GM21390 (cell line): Measurements from ENCODE around the gene ANKRD33B.

Source experiments
- ATAC-seq: cut with Tn5 transposase; IDR thresholded peaks from one replicate; pipeline ENCODE4 v1.9.1; 2021; ENCODE audit not compliant: unreplicated experiment

ANKRD33B gene

GRCh38 chr5:10671041-10672008, 107.5 kb downstream of the ANKRD33B start:
- no peak for ATAC-seq

- no peak for ATAC-seq
Observed at GRCh38 chr5:10672146-10673016, 108.5 kb downstream of the ANKRD33B start.

GRCh38 chr5:10673017-10673389, 109.1 kb downstream of the ANKRD33B start:
- no peak for ATAC-seq

- no peak for ATAC-seq
Observed at GRCh38 chr5:10673407-10673806, 109.5 kb downstream of the ANKRD33B start.

- ATAC-seq: no peak
Observed at GRCh38 chr5:10674096-10674495, 110.2 kb downstream of the ANKRD33B start.

- ATAC-seq: no peak
Observed at GRCh38 chr5:10674582-10674981, 110.7 kb downstream of the ANKRD33B start.

- no peak for ATAC-seq
Observed at GRCh38 chr5:10675177-10675700, 111.4 kb downstream of the ANKRD33B start.

GRCh38 chr5:10676224-10676623, 112.4 kb downstream of the ANKRD33B start:
- no peak for ATAC-seq

- ATAC-seq: no peak
Observed at GRCh38 chr5:10676946-10677345, 113.1 kb downstream of the ANKRD33B start.

GRCh38 chr5:10677533-10677932, 113.7 kb downstream of the ANKRD33B start:
- no peak for ATAC-seq

GRCh38 chr5:10678244-10678643, 114.4 kb downstream of the ANKRD33B start:
- no peak for ATAC-seq

GRCh38 chr5:10679336-10679988, 115.6 kb downstream of the ANKRD33B start:
- no peak for ATAC-seq

GRCh38 chr5:10680876-10681481, 117.1 kb downstream of the ANKRD33B start:
- ATAC-seq: no peak

GRCh38 chr5:10681731-10682679, 118.1 kb downstream of the ANKRD33B start:
- no peak for ATAC-seq

GRCh38 chr5:10682801-10683525, 119.1 kb downstream of the ANKRD33B start:
- no peak for ATAC-seq

GRCh38 chr5:10684303-10685086, 120.6 kb downstream of the ANKRD33B start:
- ATAC-seq: peak; percentile 61

GRCh38 chr5:10685115-10685521, 121.2 kb downstream of the ANKRD33B start:
- peak; percentile 59 for ATAC-seq

GRCh38 chr5:10686890-10687289, 123.0 kb downstream of the ANKRD33B start:
- no peak for ATAC-seq
